ENCODE results near the gene SLAMF7. TPM values are rescaled to one million over a fixed set of nuclear protein-coding genes. Genes with fewer than 3 reads are reported as not detected.
A peak's percentile ranks its signal among the peaks of the same experiment; 100 is the strongest.
"Not testable (repeated sequence)": the region's sequence is repeated elsewhere in the genome, so short reads cannot be mapped to it uniquely, and the experiment has no call there.

Gene SLAMF7
- total and polyA plus RNA-seq, 4 donors = 0.80 to 2.9 (median 1.1) TPM

DNA sequence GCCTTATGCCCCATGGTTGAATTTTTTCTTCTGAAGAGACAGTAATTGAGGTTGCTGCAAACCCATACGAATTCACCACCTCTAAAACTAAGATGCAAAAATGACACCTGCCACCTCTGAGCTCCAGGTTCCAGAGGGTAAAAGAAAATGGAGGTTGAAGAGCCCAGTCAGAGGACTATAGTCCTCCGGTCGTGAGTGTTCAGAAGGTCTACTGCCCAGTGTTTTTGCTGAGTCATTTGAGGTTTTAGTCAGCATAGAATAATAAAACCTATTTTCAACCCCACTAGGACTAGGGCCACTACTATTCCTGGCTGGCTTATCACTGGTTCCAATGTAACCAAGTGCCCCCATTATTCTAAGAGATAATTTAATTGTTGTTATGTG lies 12.9 kb upstream of the SLAMF7 start (continued):
- TF ChIP-seq, protein P1, sequence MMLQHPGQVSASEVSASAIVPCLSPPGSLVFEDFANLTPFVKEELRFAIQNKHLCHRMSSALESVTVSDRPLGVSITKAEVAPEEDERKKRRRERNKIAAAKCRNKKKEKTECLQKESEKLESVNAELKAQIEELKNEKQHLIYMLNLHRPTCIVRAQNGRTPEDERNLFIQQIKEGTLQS (IDR thresholded peaks at IDR 0.05) = no peak

- Histone ChIP-seq H3K4me1 (ENCODE audit: control insufficient read depth in 4 of 4, insufficient read depth in 4 of 4, low read length in 3 of 4) (no peaks in the 10 kb centered on the region), H3K9ac (ENCODE audit: low read depth in 1 of 2, low read length in 2 of 2) (no peak overlapping the region), H3K4me3 (ENCODE audit: low read depth in 1 of 3, low read length in 3 of 3) (no peak overlapping the region), H3K9me3 (ENCODE audit: control insufficient read depth in 4 of 4, low read length in 3 of 4) (no peaks in the 10 kb centered on the region), H3K27me3 (ENCODE audit: control insufficient read depth in 4 of 4, insufficient read depth in 4 of 4, low read length in 3 of 4) (no peaks in the 10 kb centered on the region), H3K27ac (ENCODE audit: low read depth in 1 of 2, low read length in 2 of 2) (no peak overlapping the region), H3K36me3 (ENCODE audit: control insufficient read depth in 4 of 4, insufficient read depth in 3 of 4, low read depth in 1 of 4, low read length in 3 of 4) (no peaks in the 10 kb centered on the region)
- WGBS = 18% methylated on average over 8 of the region's 8 CpGs
- DNase-seq (ENCODE audit: low spot score) = peak; percentile 46
- TF ChIP-seq CTCF (IDR thresholded peaks at IDR 0.05; ENCODE audit: low read depth, low read length, missing input control) (peak; percentile 84), SP1 (IDR thresholded peaks at IDR 0.05) (no peak), RAD21 (IDR thresholded peaks at IDR 0.05) (peak; percentile 95 to 96), FOXA1 (IDR thresholded peaks at IDR 0.05) (no peak), YY1 (IDR thresholded peaks at IDR 0.05) (no peak), EGR1 (IDR thresholded peaks at IDR 0.05; ENCODE audit: low read depth in 2 of 2) (no peak), MAX (IDR thresholded peaks at IDR 0.05) (no peak), JUND (IDR thresholded peaks at IDR 0.05) (no peak), HNF4A (conservative IDR thresholded peaks at IDR 0.05) (no peak), FOXA2 (IDR thresholded peaks at IDR 0.05) (no peak), GABPA (IDR thresholded peaks at IDR 0.05 in 1 of 2, conservative IDR thresholded peaks at IDR 0.05 in 1 of 2) (no peak)
- TF ChIP-seq, protein P1 (IDR thresholded peaks at IDR 0.05) = no peak
- TF ChIP-seq, protein P2, sequence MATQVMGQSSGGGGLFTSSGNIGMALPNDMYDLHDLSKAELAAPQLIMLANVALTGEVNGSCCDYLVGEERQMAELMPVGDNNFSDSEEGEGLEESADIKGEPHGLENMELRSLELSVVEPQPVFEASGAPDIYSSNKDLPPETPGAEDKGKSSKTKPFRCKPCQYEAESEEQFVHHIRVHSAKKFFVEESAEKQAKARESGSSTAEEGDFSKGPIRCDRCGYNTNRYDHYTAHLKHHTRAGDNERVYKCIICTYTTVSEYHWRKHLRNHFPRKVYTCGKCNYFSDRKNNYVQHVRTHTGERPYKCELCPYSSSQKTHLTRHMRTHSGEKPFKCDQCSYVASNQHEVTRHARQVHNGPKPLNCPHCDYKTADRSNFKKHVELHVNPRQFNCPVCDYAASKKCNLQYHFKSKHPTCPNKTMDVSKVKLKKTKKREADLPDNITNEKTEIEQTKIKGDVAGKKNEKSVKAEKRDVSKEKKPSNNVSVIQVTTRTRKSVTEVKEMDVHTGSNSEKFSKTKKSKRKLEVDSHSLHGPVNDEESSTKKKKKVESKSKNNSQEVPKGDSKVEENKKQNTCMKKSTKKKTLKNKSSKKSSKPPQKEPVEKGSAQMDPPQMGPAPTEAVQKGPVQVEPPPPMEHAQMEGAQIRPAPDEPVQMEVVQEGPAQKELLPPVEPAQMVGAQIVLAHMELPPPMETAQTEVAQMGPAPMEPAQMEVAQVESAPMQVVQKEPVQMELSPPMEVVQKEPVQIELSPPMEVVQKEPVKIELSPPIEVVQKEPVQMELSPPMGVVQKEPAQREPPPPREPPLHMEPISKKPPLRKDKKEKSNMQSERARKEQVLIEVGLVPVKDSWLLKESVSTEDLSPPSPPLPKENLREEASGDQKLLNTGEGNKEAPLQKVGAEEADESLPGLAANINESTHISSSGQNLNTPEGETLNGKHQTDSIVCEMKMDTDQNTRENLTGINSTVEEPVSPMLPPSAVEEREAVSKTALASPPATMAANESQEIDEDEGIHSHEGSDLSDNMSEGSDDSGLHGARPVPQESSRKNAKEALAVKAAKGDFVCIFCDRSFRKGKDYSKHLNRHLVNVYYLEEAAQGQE (IDR thresholded peaks at IDR 0.05) = no peak
These were observed 12.3 kb upstream of the SLAMF7 start for GRCh38 chr1:160726498-160727315.

- no peak overlapping the region for H3K4me3 ChIP-seq (ENCODE audit: low read depth in 1 of 3, low read length in 3 of 3)
- H3K9ac ChIP-seq (ENCODE audit: low read depth in 1 of 2, low read length in 2 of 2) = no peak overlapping the region
- no peak for TF ChIP-seq FOXA1 (IDR thresholded peaks at IDR 0.05)
- no peak for TF ChIP-seq SP1 (IDR thresholded peaks at IDR 0.05)
- no peak for TF ChIP-seq HNF4G (IDR thresholded peaks at IDR 0.05)
- H3K4me1 ChIP-seq (ENCODE audit: control insufficient read depth in 4 of 4, insufficient read depth in 4 of 4, low read length in 3 of 4) = no peaks in the 10 kb centered on the region
- no peak overlapping the region for H3K27ac ChIP-seq (ENCODE audit: low read depth in 1 of 2, low read length in 2 of 2)
- no peaks in the 10 kb centered on the region for H3K27me3 ChIP-seq (ENCODE audit: control insufficient read depth in 4 of 4, insufficient read depth in 4 of 4, low read length in 3 of 4)
- no peak for DNase-seq (ENCODE audit: low spot score)
- H3K36me3 ChIP-seq (ENCODE audit: control insufficient read depth in 4 of 4, insufficient read depth in 3 of 4, low read depth in 1 of 4, low read length in 3 of 4) = no peaks in the 10 kb centered on the region
- H3K9me3 ChIP-seq (ENCODE audit: control insufficient read depth in 4 of 4, low read length in 3 of 4) = no peaks in the 10 kb centered on the region
These were observed 11.8 kb upstream of the SLAMF7 start for GRCh38 chr1:160727316-160727640.

GRCh38 chr1:160731564-160731963 lies 7.5 kb upstream of the SLAMF7 start:
- H3K4me1 ChIP-seq (ENCODE audit: control insufficient read depth in 4 of 4, insufficient read depth in 4 of 4, low read length in 3 of 4); H3K36me3 ChIP-seq (ENCODE audit: control insufficient read depth in 4 of 4, insufficient read depth in 3 of 4, low read depth in 1 of 4, low read length in 3 of 4); H3K27ac ChIP-seq (ENCODE audit: low read depth in 1 of 2, low read length in 2 of 2); H3K9me3 ChIP-seq (ENCODE audit: control insufficient read depth in 4 of 4, low read length in 3 of 4); H3K27me3 ChIP-seq (ENCODE audit: control insufficient read depth in 4 of 4, insufficient read depth in 4 of 4, low read length in 3 of 4); DNase-seq (ENCODE audit: low spot score); H3K9ac ChIP-seq (ENCODE audit: low read depth in 1 of 2, low read length in 2 of 2); H3K4me3 ChIP-seq (ENCODE audit: low read depth in 1 of 3, low read length in 3 of 3): not testable (repeated sequence)
- 68% methylated on average over 2 of the region's 2 CpGs for WGBS

All from liver (tissue), 9 donors.